Hepatocyte (in vitro differentiated cells): ENCODE results near the gene LRRC46. TPM values are rescaled to one million over a fixed set of nuclear protein-coding genes. Genes with fewer than 3 reads are reported as not detected.

Source experiments
- DNase-seq: peaks from one replicate; pipeline ENCODE4 v3.0.0-alpha.2; 2016; ENCODE audit warnings: low spot score
- H2AFZ ChIP-seq: fragments of 200-600 bp; sonication (generic); 2 replicates; pipeline ENCODE4 v1.6.0; 2016; ENCODE audit warnings: antibody characterized with exemption, mild to moderate bottlenecking
- H3K27ac ChIP-seq: fragments of 200-600 bp; sonication (generic); 2 replicates; pipeline ENCODE4 v1.5.1; 2016; ENCODE audit warnings: mild to moderate bottlenecking
- H3K27me3 ChIP-seq: fragments of 200-600 bp; sonication (generic); 2 replicates; pipeline ENCODE4 v1.6.1; 2016
- H3K36me3 ChIP-seq: fragments of 200-600 bp; sonication (generic); replicated peaks from 2 replicates; pipeline ENCODE4 v1.5.1; 2016; ENCODE audit warnings: low read depth; ENCODE audit not compliant: insufficient read depth
- H3K4me1 ChIP-seq: fragments of 200-600 bp; sonication (generic); 2 replicates; pipeline ENCODE4 v1.5.1; 2016; ENCODE audit warnings: mild to moderate bottlenecking, moderate library complexity; ENCODE audit not compliant: insufficient read depth
- H3K4me2 ChIP-seq: fragments of 200-600 bp; sonication (generic); 2 replicates; pipeline ENCODE4 v1.6.0; 2016
- H3K4me3 ChIP-seq: fragments of 200-600 bp; sonication (generic); 2 replicates; pipeline ENCODE4 v1.5.1; 2016; ENCODE audit warnings: mild to moderate bottlenecking
- H3K79me2 ChIP-seq: fragments of 200-600 bp; sonication (generic); 2 replicates; pipeline ENCODE4 v1.6.0; 2017; ENCODE audit warnings: mild to moderate bottlenecking
- H3K9me2 ChIP-seq: fragments of 200-600 bp; sonication (generic); replicated peaks from 2 replicates; pipeline ENCODE4 v1.6.0; 2017; ENCODE audit warnings: mild to moderate bottlenecking; ENCODE audit not compliant: insufficient read depth
- H3K9me3 ChIP-seq: fragments of 200-600 bp; sonication (generic); 2 replicates; pipeline ENCODE4 v1.5.1; 2016; ENCODE audit warnings: low read depth, mild to moderate bottlenecking
- H4K20me1 ChIP-seq: fragments of 200-600 bp; sonication (generic); 2 replicates; pipeline ENCODE4 v1.6.0; 2016; ENCODE audit warnings: mild to moderate bottlenecking; ENCODE audit not compliant: insufficient read depth, poor library complexity, severe bottlenecking
- EZH2 ChIP-seq: fragments of 200-600 bp; sonication (generic); IDR thresholded peaks from 2 replicates; pipeline ENCODE4 v1.6.1; 2016; ENCODE audit warnings: antibody characterized with exemption, mild to moderate bottlenecking, borderline replicate concordance
- EZH2phosphoT487 ChIP-seq: fragments of 200-600 bp; sonication (generic); IDR thresholded peaks from one replicate; pipeline ENCODE4 v1.6.1; 2018; ENCODE audit warnings: antibody characterized with exemption, mild to moderate bottlenecking, low read depth, moderate library complexity; ENCODE audit not compliant: unreplicated experiment, severe bottlenecking
- WGBS: methylation state at CpG from one replicate; pipeline ENCODE4 v1.1.6; 2016; ENCODE audit warnings: low lambda C conversion rate; ENCODE audit errors: missing lambda C conversion rate; 5-methylcytosine and 5-hydroxymethylcytosine counted together
- polyA plus RNA-seq: library from polyadenylated mRNA; unstranded; fragments of >200 nt; fragmentation: Nextera tagmentation; extraction: Ambion mirVana; gene quantifications from 2 replicates; pipeline ENCODE4 v1.2.1, GENCODE V29; 2016
- total RNA-seq: library from RNA; depleted of rRNA; stranded (reverse); fragments of >200 nt; gene quantifications from 2 replicates; pipeline ENCODE4 v1.2.3, GENCODE V29; 2014
- TF ChIP-seq, protein P1 (sequence below): fragments of 200-600 bp; sonication (generic); IDR thresholded peaks from 2 replicates; pipeline ENCODE4 v1.5.1; 2016; ENCODE audit warnings: antibody characterized with exemption, mild to moderate bottlenecking; ENCODE audit not compliant: poor library complexity

Gene LRRC46
- total and polyA plus RNA-seq, 2 experiments from 2014 or later = 0.83 TPM; not detected in 1

DNA sequence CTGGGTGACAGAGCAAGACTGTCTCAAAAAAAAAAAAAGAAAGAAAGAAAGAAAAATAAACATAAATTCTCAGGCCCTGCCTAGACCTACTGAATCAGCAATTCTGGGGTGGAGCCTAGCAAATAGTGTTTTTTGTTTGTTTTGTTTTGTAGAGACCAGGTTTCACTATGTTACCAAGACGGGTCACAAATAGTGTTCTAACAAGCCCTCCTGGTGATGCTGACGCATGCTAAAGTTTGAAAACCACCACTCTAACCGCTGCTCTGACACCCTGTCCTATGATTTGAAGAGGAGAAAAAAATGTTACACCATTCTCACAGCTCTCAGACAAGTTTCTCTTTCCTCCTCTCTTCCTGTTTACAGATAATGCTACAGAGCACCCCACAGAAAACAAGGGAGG, 1.6 kb upstream of the LRRC46 start:
- TF ChIP-seq, protein P1, sequence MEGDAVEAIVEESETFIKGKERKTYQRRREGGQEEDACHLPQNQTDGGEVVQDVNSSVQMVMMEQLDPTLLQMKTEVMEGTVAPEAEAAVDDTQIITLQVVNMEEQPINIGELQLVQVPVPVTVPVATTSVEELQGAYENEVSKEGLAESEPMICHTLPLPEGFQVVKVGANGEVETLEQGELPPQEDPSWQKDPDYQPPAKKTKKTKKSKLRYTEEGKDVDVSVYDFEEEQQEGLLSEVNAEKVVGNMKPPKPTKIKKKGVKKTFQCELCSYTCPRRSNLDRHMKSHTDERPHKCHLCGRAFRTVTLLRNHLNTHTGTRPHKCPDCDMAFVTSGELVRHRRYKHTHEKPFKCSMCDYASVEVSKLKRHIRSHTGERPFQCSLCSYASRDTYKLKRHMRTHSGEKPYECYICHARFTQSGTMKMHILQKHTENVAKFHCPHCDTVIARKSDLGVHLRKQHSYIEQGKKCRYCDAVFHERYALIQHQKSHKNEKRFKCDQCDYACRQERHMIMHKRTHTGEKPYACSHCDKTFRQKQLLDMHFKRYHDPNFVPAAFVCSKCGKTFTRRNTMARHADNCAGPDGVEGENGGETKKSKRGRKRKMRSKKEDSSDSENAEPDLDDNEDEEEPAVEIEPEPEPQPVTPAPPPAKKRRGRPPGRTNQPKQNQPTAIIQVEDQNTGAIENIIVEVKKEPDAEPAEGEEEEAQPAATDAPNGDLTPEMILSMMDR = no peak
- TF ChIP-seq EZH2phosphoT487 (no peak), EZH2 (no peak)
- H3K36me3 ChIP-seq = no peaks in the 10 kb centered on the region
- no peak overlapping the region for H2AFZ ChIP-seq
- no peaks in the 10 kb centered on the region for H4K20me1 ChIP-seq
- peaks cover 9% of the 10 kb centered on the region for H3K4me1 ChIP-seq
- H3K9me3 ChIP-seq = no peaks in the 10 kb centered on the region
- H3K27me3 ChIP-seq = no peaks in the 10 kb centered on the region
- peak overlapping the region; percentile 85 for H3K27ac ChIP-seq
- no peaks in the 10 kb centered on the region for H3K9me2 ChIP-seq
- peak overlapping the region; percentile 90 for H3K4me2 ChIP-seq
- no peak overlapping the region for H3K4me3 ChIP-seq
- H3K79me2 ChIP-seq = peaks cover 26% of the 10 kb centered on the region
- DNase-seq = no peak
- WGBS = 98% methylated on average over 3 of the region's 3 CpGs

DNA sequence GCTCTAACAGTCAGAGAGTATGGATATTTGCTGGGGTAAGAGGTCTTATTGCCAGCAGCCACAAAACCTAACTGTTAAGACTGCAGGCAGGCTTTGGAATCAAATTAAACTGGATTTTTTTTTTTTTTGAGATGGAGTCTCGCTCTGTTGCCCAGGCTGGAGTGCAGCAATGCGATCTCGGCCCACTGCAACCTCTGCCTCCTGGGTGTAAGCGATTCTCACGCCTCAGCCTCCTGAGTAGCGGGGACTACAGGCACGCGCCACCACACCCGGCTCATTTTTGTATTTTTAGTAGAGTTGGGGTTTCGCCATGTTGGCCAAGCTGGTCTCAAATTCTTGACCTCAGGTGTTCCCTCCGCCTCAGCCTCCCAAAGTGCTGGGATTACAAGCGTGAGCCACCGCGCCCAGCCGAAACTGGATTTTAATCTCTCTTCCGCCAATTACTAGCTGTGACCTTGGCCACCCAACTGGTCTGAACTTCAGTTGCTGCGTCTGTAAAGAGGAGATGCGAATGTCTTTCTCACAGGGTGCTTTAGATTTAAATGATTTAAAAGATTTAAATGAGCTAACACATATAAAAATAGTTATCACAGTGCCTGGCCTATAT, 971 bp upstream of the LRRC46 start:
- H3K9me2 ChIP-seq = no peaks in the 10 kb centered on the region
- peak overlapping the region; percentile 43 for H2AFZ ChIP-seq
- H3K79me2 ChIP-seq = peaks cover 26% of the 10 kb centered on the region
- 81% methylated on average over 18 of the region's 18 CpGs for WGBS
- no peaks in the 10 kb centered on the region for H4K20me1 ChIP-seq
- no peaks in the 10 kb centered on the region for H3K9me3 ChIP-seq
- no peaks in the 10 kb centered on the region for H3K36me3 ChIP-seq
- no peaks in the 10 kb centered on the region for H3K27me3 ChIP-seq
- H3K4me1 ChIP-seq = peaks cover 9% of the 10 kb centered on the region
- TF ChIP-seq EZH2phosphoT487 = no peak
- no peak for TF ChIP-seq EZH2
- TF ChIP-seq, protein P1 = no peak
- H3K4me3 ChIP-seq = peak overlapping the region; percentile 82
- peak overlapping the region; percentile 90 for H3K4me2 ChIP-seq
- H3K27ac ChIP-seq = peak overlapping the region; percentile 85
- no peak for DNase-seq

DNA sequence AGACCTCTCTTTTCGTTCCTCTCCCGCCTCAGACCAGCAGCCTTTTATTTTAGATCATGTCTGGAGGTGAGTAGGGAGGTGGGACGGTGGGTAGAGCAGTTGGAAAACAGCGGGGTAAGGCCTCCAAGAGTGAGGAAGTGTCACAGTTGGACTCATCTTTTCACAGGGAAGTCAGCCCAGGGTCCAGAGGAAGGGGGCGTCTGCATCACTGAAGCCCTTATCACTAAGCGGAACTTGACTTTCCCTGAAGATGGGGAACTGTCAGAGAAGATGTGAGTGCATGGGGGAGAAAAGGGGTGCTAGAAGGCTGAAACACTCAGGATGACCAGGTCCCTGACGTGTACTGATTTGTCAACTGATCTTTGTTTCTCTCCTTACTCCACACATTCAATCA, 461 bp downstream of the LRRC46 start:
- Histone ChIP-seq H3K9me2 (no peaks in the 10 kb centered on the region), H3K36me3 (no peaks in the 10 kb centered on the region), H3K4me3 (no peak overlapping the region), H3K4me1 (peaks cover 9% of the 10 kb centered on the region), H3K27ac (no peak overlapping the region), H3K4me2 (peak overlapping the region; percentile 79), H3K27me3 (no peaks in the 10 kb centered on the region), H3K9me3 (no peaks in the 10 kb centered on the region), H4K20me1 (no peaks in the 10 kb centered on the region), H2AFZ (no peak overlapping the region), H3K79me2 (peaks cover 26% of the 10 kb centered on the region)
- 20% methylated on average over 7 of the region's 7 CpGs for WGBS
- DNase-seq = no peak
- no peak for TF ChIP-seq EZH2
- TF ChIP-seq, protein P1 = no peak
- TF ChIP-seq EZH2phosphoT487 = no peak
